ENCODE measurements around the gene MAGEA3. TPM values are rescaled to one million over a fixed set of nuclear protein-coding genes. Genes with fewer than 3 reads are reported as not detected.
"Not testable (repeated sequence)": the region's sequence is repeated elsewhere in the genome, so short reads cannot be mapped to it uniquely, and the experiment has no call there.

Gene MAGEA3
- total and polyA plus RNA-seq, 2 of the 8 experiments (the other 6 are each of a cell fraction or from before 2014, with no cell fraction given) = 0.06 TPM; not detected in 1

- H3K79me2 ChIP-seq (ENCODE audit: control insufficient read depth in 1 of 2, insufficient read depth in 2 of 2, low read length in 2 of 2); H3K27ac ChIP-seq (ENCODE audit: low read depth, low read length); H3K9me3 ChIP-seq (ENCODE audit: insufficient read depth in 2 of 2, low read depth in 1 of 2, low read length in 1 of 2); H3K23me2 ChIP-seq (ENCODE audit: low read depth, low read length); H2BK120ac ChIP-seq (replicated peaks; ENCODE audit: low read depth, low read length); H3K18ac ChIP-seq (ENCODE audit: extremely low read depth, low read length); H2BK15ac ChIP-seq (ENCODE audit: low read length); H3K4me3 ChIP-seq (ENCODE audit: extremely low read depth in 1 of 4, insufficient read depth in 2 of 4, low read depth in 3 of 4, low read length in 4 of 4); H4K20me1 ChIP-seq (replicated peaks in 1 of 2; ENCODE audit: control insufficient read depth in 1 of 2, insufficient read depth in 2 of 2, low read length in 2 of 2); H2AFZ ChIP-seq (ENCODE audit: low read length); H3K4ac ChIP-seq (replicated peaks; ENCODE audit: insufficient read length, low read depth, low read length); H3K9ac ChIP-seq (replicated peaks in 1 of 4; ENCODE audit: extremely low read depth in 1 of 4, low read depth in 3 of 4, low read length in 3 of 4); DNase-seq (ENCODE audit: low read depth in 1 of 2, low spot score in 2 of 2); FAIRE-seq; H3K14ac ChIP-seq (ENCODE audit: insufficient read length); H3K27me3 ChIP-seq (replicated peaks in 1 of 4; ENCODE audit: control insufficient read depth in 3 of 4, extremely low read depth in 1 of 4, insufficient read depth in 3 of 4, low read length in 3 of 4); CTCF ChIA-PET (ENCODE audit: partially characterized antibody); H2BK5ac ChIP-seq (ENCODE audit: low read depth, low read length); H4K5ac ChIP-seq (ENCODE audit: insufficient read length, low read depth, low read length); POLR2A ChIA-PET (ENCODE audit: partially characterized antibody); H4K8ac ChIP-seq (ENCODE audit: extremely low read depth, insufficient read depth, low read length); H2BK20ac ChIP-seq (ENCODE audit: low read length); H2BK12ac ChIP-seq (ENCODE audit: low read depth, low read length); H3K4me2 ChIP-seq (ENCODE audit: insufficient read depth in 1 of 2, low read depth in 2 of 2, low read length in 2 of 2); H3K23ac ChIP-seq (ENCODE audit: insufficient read length); H2AK5ac ChIP-seq (ENCODE audit: low read depth, low read length); H3K36me3 ChIP-seq (ENCODE audit: control insufficient read depth in 2 of 4, insufficient read depth in 4 of 4, low read length in 3 of 4); H4K91ac ChIP-seq (replicated peaks; ENCODE audit: insufficient read length, low read length); H3K79me1 ChIP-seq (ENCODE audit: low read depth, low read length); H3K4me1 ChIP-seq (replicated peaks in 1 of 4; ENCODE audit: control insufficient read depth in 3 of 4, insufficient read depth in 4 of 4, low read length in 3 of 4); H3K56ac ChIP-seq (replicated peaks; ENCODE audit: insufficient read length, low read depth, low read length): not testable (repeated sequence)
- 91% methylated on average over 5 of the region's 12 CpGs; no CpG with 5 or more reads in 1 of the 2 experiments for WGBS, 2 experiments (ENCODE audit: extremely low coverage in 1 of 2, insufficient coverage in 1 of 2, insufficient read length in 1 of 2, insufficient replicate concordance in 2 of 2, low coverage in 1 of 2, low lambda C conversion rate in 2 of 2, missing lambda C conversion rate in 1 of 2)
These were observed 37.9 kb downstream of the MAGEA3 start for GRCh38 chrX:152736528-152736927.

All from H1 (cell line).